Prostate gland (tissue), 2 donors: Measurements from ENCODE around the gene AKR7A2. TPM values are rescaled to one million over a fixed set of nuclear protein-coding genes. Genes with fewer than 3 reads are reported as not detected.
"Not testable (repeated sequence)": the region's sequence is repeated elsewhere in the genome, so short reads cannot be mapped to it uniquely, and the experiment has no call there.

Source experiments
- DNase-seq: peaks from one replicate; pipeline ENCODE4 v3.0.0-alpha.2; 2019; ENCODE audit warnings: low spot score
- H3K27ac ChIP-seq, 2 donors: fragments of 200-600 bp; sonication (generic); 2 replicates each; pipeline ENCODE4 v1.5.1; 2017 to 2019
- H3K27me3 ChIP-seq: fragments of 200-600 bp; sonication (generic); replicated peaks from 2 replicates; pipeline ENCODE4 v1.5.1; 2019; ENCODE audit not compliant: insufficient read depth
- H3K36me3 ChIP-seq, 2 donors: fragments of 200-600 bp; sonication (generic); 1 replicate in 1 of 2; 2 replicates in 1 of 2; pipeline versions ENCODE4 v1.5.1 to v1.8.1; 2017 to 2019
- H3K4me1 ChIP-seq: fragments of 200-600 bp; sonication (generic); replicated peaks from 2 replicates; pipeline ENCODE4 v1.5.1; 2019
- H3K4me3 ChIP-seq, 2 donors: fragments of 200-600 bp; sonication (generic); 2 replicates each; pipeline ENCODE4 v1.5.1; 2017 to 2019
- H3K9me3 ChIP-seq: fragments of 200-600 bp; sonication (generic); 2 replicates; pipeline ENCODE4 v1.5.1; 2017
- POLR2A ChIP-seq: fragments of 450-650 bp; IDR thresholded peaks from one replicate; pipeline ENCODE4 v1.6.1; 2016; ENCODE audit warnings: antibody characterized with exemption, mild to moderate bottlenecking
- POLR2AphosphoS5 ChIP-seq: sonication (generic); formaldehyde crosslinking; IDR thresholded peaks from one replicate; pipeline ENCODE4 v1.6.1; 2017; ENCODE audit warnings: antibody characterized with exemption
- WGBS: methylation state at CpG from one replicate; pipeline ENCODE4 v1.1.5; 2018; 5-methylcytosine and 5-hydroxymethylcytosine counted together
- intact Hi-C: fragments of 100-400 bp; cut with DNase I; formaldehyde crosslinking; loops from one replicate; pipeline ENCODE4 v1.14.2; 2022
- total RNA-seq, 2 donors: library from RNA; depleted of rRNA; stranded (reverse); fragments of >200 nt; gene quantifications; one replicate each; pipeline ENCODE4 v1.1.0, GENCODE V29; 2016
- TF ChIP-seq, protein P1 (sequence below), 4 experiments: fragments of 200-600 bp in 2 of 4; fragments of 450-650 bp in 2 of 4; sonication (generic) in 2 of 4; IDR thresholded peaks; 1 replicate in 3 of 4; 2 replicates in 1 of 4; pipeline ENCODE4 v1.5.1; 2016 to 2019; ENCODE audit warnings: antibody characterized with exemption in 4 of 4, mild to moderate bottlenecking in 2 of 4, moderate library complexity in 2 of 4

AKR7A2 gene
- total RNA-seq, 2 donors from 2014 or later, result 153 to 172 TPM

- H3K4me1 ChIP-seq, H3K27ac ChIP-seq, H3K36me3 ChIP-seq, intact Hi-C loops, H3K4me3 ChIP-seq, DNase-seq, H3K9me3 ChIP-seq, H3K27me3 ChIP-seq: not testable (repeated sequence)
- 85% methylated on average over 9 of the region's 9 CpGs for WGBS
Measured at GRCh38 chr1:19269427-19270342, 42.3 kb downstream of the AKR7A2 start.

DNA sequence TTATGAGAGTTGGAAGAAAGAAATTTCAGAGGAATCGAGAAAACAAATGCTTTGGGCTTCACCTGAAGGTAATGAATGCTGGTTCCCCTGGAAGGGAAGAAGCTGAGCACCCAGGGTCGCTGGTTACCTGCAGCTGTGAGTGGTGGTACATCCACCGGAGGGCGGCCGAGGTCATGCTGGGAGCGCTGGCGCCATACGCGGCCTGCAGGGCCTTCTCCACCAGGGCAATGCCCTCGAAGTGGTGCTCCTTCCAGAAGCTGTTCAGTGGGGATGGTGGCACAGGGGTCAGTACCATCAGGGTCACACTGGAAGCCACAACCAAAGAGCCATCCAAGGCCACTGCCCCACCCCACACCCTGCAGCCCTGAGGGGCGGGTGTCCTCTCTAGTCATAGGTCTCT, 43.5 kb downstream of the AKR7A2 start:
- no peak for DNase-seq
- Histone ChIP-seq H3K4me3 (no peak overlapping the region), H3K4me1 (no peaks in the 10 kb centered on the region), H3K9me3 (no peaks in the 10 kb centered on the region), H3K27me3 (no peaks in the 10 kb centered on the region), H3K36me3 (no peaks in the 10 kb centered on the region), H3K27ac (no peak overlapping the region)
- 81% methylated on average over 11 of the region's 11 CpGs for WGBS
- TF ChIP-seq, protein P1, sequence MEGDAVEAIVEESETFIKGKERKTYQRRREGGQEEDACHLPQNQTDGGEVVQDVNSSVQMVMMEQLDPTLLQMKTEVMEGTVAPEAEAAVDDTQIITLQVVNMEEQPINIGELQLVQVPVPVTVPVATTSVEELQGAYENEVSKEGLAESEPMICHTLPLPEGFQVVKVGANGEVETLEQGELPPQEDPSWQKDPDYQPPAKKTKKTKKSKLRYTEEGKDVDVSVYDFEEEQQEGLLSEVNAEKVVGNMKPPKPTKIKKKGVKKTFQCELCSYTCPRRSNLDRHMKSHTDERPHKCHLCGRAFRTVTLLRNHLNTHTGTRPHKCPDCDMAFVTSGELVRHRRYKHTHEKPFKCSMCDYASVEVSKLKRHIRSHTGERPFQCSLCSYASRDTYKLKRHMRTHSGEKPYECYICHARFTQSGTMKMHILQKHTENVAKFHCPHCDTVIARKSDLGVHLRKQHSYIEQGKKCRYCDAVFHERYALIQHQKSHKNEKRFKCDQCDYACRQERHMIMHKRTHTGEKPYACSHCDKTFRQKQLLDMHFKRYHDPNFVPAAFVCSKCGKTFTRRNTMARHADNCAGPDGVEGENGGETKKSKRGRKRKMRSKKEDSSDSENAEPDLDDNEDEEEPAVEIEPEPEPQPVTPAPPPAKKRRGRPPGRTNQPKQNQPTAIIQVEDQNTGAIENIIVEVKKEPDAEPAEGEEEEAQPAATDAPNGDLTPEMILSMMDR (IDR thresholded peaks at IDR 0.05), result no peak
- TF ChIP-seq POLR2A, result no peak
- TF ChIP-seq POLR2AphosphoS5, result no peak
- intact Hi-C loops, result no loop called here

GRCh38 chr1:19262744-19263143, 49.2 kb downstream of the AKR7A2 start:
- intact Hi-C loops, result no loop called here
- peaks cover 3 to 11% of the 10 kb centered on the region in 2 donors for H3K36me3 ChIP-seq
- no peak overlapping the region for H3K4me3 ChIP-seq
- DNase-seq, result no peak
- H3K9me3 ChIP-seq, result no peaks in the 10 kb centered on the region
- no peak for TF ChIP-seq POLR2AphosphoS5
- TF ChIP-seq, protein P1 (IDR thresholded peaks at IDR 0.05), result no peak
- no peak for TF ChIP-seq POLR2A
- no peaks in the 10 kb centered on the region for H3K27me3 ChIP-seq
- no peaks in the 10 kb centered on the region for H3K4me1 ChIP-seq
- no peak overlapping the region for H3K27ac ChIP-seq
- 72% methylated on average over 5 of the region's 5 CpGs for WGBS

GRCh38 chr1:19262047-19262446, 49.9 kb downstream of the AKR7A2 start:
- no peaks in the 10 kb centered on the region for H3K9me3 ChIP-seq
- DNase-seq, result no peak
- TF ChIP-seq POLR2A (no peak), POLR2AphosphoS5 (no peak)
- TF ChIP-seq, protein P1 (IDR thresholded peaks at IDR 0.05), result no peak
- H3K27ac ChIP-seq, result no peak overlapping the region
- intact Hi-C loops, result no loop called here
- no peaks in the 10 kb centered on the region for H3K4me1 ChIP-seq
- H3K36me3 ChIP-seq, result peaks cover 5 to 18% of the 10 kb centered on the region in 2 donors
- H3K27me3 ChIP-seq, result no peaks in the 10 kb centered on the region
- H3K4me3 ChIP-seq, result no peak overlapping the region
- WGBS, result 92% methylated on average over 5 of the region's 5 CpGs

DNA sequence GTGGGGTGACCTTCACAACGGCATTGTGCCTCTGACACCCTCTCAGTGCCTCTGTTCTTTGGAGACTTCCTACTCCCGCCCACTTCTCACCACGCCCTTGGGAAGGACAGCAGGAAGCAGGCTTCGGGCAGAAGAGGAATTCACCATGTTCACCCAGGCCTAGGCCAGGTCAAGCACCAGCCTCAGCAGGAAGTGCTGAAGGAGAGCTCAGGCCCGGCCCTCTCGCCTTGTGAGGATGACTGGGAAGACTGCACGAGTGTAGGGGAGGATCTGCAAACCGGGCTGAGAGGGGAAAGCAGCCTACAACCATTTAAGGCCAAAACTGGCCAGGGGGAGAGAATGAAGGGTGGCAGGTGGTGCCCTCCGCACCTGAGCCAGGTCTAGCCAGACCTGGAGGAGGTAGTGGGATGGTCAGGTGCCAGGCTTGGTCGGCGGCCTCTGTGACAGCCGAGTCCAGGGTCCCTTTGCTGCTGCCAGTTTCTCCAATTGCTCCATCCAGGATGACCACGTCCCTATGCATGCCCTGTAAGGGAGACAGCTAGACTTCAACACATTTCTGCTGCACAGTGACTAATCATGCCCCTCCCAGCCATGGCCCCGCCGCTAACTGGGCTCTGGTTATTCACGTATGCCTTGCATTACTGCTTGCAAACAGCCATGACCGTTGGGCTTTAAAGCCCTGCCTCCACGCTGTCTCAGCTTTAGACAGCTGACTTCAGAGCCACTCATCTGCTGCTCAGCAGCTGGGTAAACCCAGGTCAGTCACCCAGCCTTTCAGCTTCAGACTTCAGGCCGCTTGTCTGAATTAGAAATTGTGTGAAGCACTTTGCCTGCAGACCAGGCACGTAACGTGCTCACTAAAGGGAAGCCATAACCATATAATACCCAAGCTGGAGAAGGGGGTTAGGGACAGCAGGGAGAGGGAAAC, 51.5 kb downstream of the AKR7A2 start:
- H3K27ac ChIP-seq, result no peak overlapping the region
- peaks cover 5 to 22% of the 10 kb centered on the region in 2 donors for H3K36me3 ChIP-seq
- H3K27me3 ChIP-seq, result no peaks in the 10 kb centered on the region
- no peak overlapping the region for H3K4me3 ChIP-seq
- 76% methylated on average over 21 of the region's 21 CpGs for WGBS
- H3K9me3 ChIP-seq, result no peaks in the 10 kb centered on the region
- TF ChIP-seq POLR2A (no peak), POLR2AphosphoS5 (no peak)
- no peaks in the 10 kb centered on the region for H3K4me1 ChIP-seq
- intact Hi-C loops, result no loop called here
- no peak for DNase-seq
